ENCODE data around the gene NR2C2. TPM values are rescaled to one million over a fixed set of nuclear protein-coding genes. Genes with fewer than 3 reads are reported as not detected.

The NR2C2 gene
- total and polyA plus RNA-seq, 2 of the 13 experiments (the other 11 are each of a cell fraction or from before 2014, with no cell fraction given) = 7.8 to 11.8 TPM

- TF ChIP-seq NFAT5 (CRISPR knock-in tag; IDR thresholded peaks at IDR 0.05) (no peak; the same call in none of the 2 replicates), ZNF616 (CRISPR knock-in tag; IDR thresholded peaks at IDR 0.05; ENCODE audit: low read depth) (no peak), ZNF317 (CRISPR knock-in tag; IDR thresholded peaks at IDR 0.05) (0 out of 2 replicates have a peak, but pooled peaks have one; percentile 29), BORCS8-MEF2B (CRISPR knock-in tag; IDR thresholded peaks at IDR 0.05) (no peak), ZNF3 (CRISPR knock-in tag; IDR thresholded peaks at IDR 0.05) (no peak), ZFP82 (CRISPR knock-in tag; IDR thresholded peaks at IDR 0.05; ENCODE audit: borderline replicate concordance) (peak; percentile 95), IRF1 (CRISPR knock-in tag; IDR thresholded peaks at IDR 0.05; ENCODE audit: low read depth) (no peak), CREB1 (IDR thresholded peaks at IDR 0.05) (no peak), CREB1 (CRISPR knock-in tag; IDR thresholded peaks at IDR 0.05) (no peak), SMYD3 (CRISPR knock-in tag; IDR thresholded peaks at IDR 0.05) (no peak), CSRNP1 (CRISPR knock-in tag; IDR thresholded peaks at IDR 0.05) (no peak), ZNF629 (CRISPR knock-in tag; conservative IDR thresholded peaks at IDR 0.05) (no peak), TFAP4 (IDR thresholded peaks at IDR 0.05; ENCODE audit: borderline replicate concordance, low read depth) (no peak), ARNT2 (CRISPR knock-in tag; IDR thresholded peaks at IDR 0.05; ENCODE audit: low read depth) (peak; percentile 72), ZKSCAN5 (CRISPR knock-in tag; IDR thresholded peaks at IDR 0.05) (no peak), EZH2 (conservative IDR thresholded peaks at IDR 0.05; ENCODE audit: low read depth, low read length) (no peak), SIN3B (IDR thresholded peaks at IDR 0.05; ENCODE audit: low read length) (no peak)
- TF ChIP-seq, protein P1, sequence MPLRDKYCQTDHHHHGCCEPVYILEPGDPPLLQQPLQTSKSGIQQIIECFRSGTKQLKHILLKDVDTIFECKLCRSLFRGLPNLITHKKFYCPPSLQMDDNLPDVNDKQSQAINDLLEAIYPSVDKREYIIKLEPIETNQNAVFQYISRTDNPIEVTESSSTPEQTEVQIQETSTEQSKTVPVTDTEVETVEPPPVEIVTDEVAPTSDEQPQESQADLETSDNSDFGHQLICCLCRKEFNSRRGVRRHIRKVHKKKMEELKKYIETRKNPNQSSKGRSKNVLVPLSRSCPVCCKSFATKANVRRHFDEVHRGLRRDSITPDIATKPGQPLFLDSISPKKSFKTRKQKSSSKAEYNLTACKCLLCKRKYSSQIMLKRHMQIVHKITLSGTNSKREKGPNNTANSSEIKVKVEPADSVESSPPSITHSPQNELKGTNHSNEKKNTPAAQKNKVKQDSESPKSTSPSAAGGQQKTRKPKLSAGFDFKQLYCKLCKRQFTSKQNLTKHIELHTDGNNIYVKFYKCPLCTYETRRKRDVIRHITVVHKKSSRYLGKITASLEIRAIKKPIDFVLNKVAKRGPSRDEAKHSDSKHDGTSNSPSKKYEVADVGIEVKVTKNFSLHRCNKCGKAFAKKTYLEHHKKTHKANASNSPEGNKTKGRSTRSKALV (CRISPR knock-in tag; IDR thresholded peaks at IDR 0.05) = 0 out of 2 replicates have a peak, but pooled peaks have one; percentile 19
- TF ChIP-seq, protein P2, sequence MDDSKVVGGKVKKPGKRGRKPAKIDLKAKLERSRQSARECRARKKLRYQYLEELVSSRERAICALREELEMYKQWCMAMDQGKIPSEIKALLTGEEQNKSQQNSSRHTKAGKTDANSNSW (CRISPR knock-in tag; IDR thresholded peaks at IDR 0.05; ENCODE audit: borderline replicate concordance) = no peak; the same call in 1 of the 2 replicates
Measured at GRCh38 chr3:14947100-14947885, at the start of gene NR2C2 (continued).
